OCI-LY3 (cell line): Measurements from ENCODE around the gene COQ7.

Experiments
- H2AFZ ChIP-seq: fragments of 200-600, 300-600 bp; shearing (Covaris generic); 2 replicates; pipeline ENCODE4 v1.6.0; 2014; ENCODE audit warnings: antibody characterized with exemption, low read depth, low read length
- H3K27ac ChIP-seq: fragments of 200-600, 300-600 bp; sonication (generic); 2 replicates; pipeline ENCODE4 v1.5.1; 2014; ENCODE audit warnings: mild to moderate bottlenecking, low read length, moderate library complexity, mixed read lengths
- H3K27me3 ChIP-seq: fragments of 200-600, 300-600 bp; sonication (generic); 2 replicates; pipeline ENCODE4 v1.6.1; 2014; ENCODE audit warnings: low read depth, low read length, mixed read lengths
- H3K36me3 ChIP-seq: fragments of 200-600, 300-600 bp; sonication (generic); replicated peaks from 2 replicates; pipeline ENCODE3; 2014; ENCODE audit warnings: low read depth, low read length, mixed read lengths
- H3K4me1 ChIP-seq: fragments of 300-600, 200-600 bp; sonication (generic); 2 replicates; pipeline ENCODE4 v1.6.1; 2014; ENCODE audit warnings: low read length, mixed read lengths
- H3K4me2 ChIP-seq: fragments of 200-600, 300-600 bp; sonication (generic); 2 replicates; pipeline ENCODE4 v1.6.1; 2014; ENCODE audit warnings: low read length, mixed read lengths
- H3K4me3 ChIP-seq: fragments of 300-600, 200-600 bp; sonication (generic); 2 replicates; pipeline ENCODE4 v1.5.1; 2014; ENCODE audit warnings: antibody characterized with exemption, mild to moderate bottlenecking, low read length, moderate library complexity
- H3K79me2 ChIP-seq: fragments of 300-600, 200-600 bp; shearing (Covaris generic); 2 replicates; pipeline ENCODE4 v1.6.1; 2014; ENCODE audit warnings: mild to moderate bottlenecking, low read length, mixed read lengths
- H3K9ac ChIP-seq: fragments of 300-600, 200-600 bp; shearing (Covaris generic); 2 replicates; pipeline ENCODE4 v1.6.0; 2014; ENCODE audit warnings: mild to moderate bottlenecking, low read length, moderate library complexity
- H3K9me3 ChIP-seq: fragments of 200-600, 300-600 bp; shearing (Covaris generic); 2 replicates; pipeline ENCODE4 v1.6.1; 2014; ENCODE audit warnings: low read length, mixed read lengths; ENCODE audit not compliant: insufficient read depth
- H4K20me1 ChIP-seq: fragments of 200-600, 300-600 bp; sonication (generic); 2 replicates; pipeline ENCODE4 v1.6.1; 2016; ENCODE audit warnings: low read length, mixed read lengths; ENCODE audit not compliant: insufficient read depth
- CTCF ChIP-seq: fragments of 200-600, 300-600 bp; sonication (generic); IDR thresholded peaks from 2 replicates; pipeline ENCODE4 v1.5.1; 2014; ENCODE audit warnings: antibody characterized with exemption, low read length, low read depth
- EZH2phosphoT487 ChIP-seq: fragments of 200-600 bp; shearing (Covaris generic); IDR thresholded peaks from 2 replicates; pipeline ENCODE4 v1.6.1; 2018; ENCODE audit warnings: antibody characterized with exemption, mixed run types, low read depth

COQ7 gene

GRCh38 chr16:19029980-19030379 is 37.4 kb upstream of the COQ7 start:
- no peaks in the 10 kb centered on the region for H3K27me3 ChIP-seq
- H3K4me3 ChIP-seq = no peak overlapping the region
- no peak overlapping the region for H3K9ac ChIP-seq
- no peak overlapping the region for H3K27ac ChIP-seq
- TF ChIP-seq EZH2phosphoT487 (no peak), CTCF (no peak)
- H3K4me1 ChIP-seq = no peaks in the 10 kb centered on the region
- H2AFZ ChIP-seq = no peak overlapping the region
- no peaks in the 10 kb centered on the region for H3K36me3 ChIP-seq
- no peaks in the 10 kb centered on the region for H3K79me2 ChIP-seq
- H3K4me2 ChIP-seq = no peak overlapping the region
- no peaks in the 10 kb centered on the region for H3K9me3 ChIP-seq
- no peaks in the 10 kb centered on the region for H4K20me1 ChIP-seq

GRCh38 chr16:19031738-19032137 is 35.7 kb upstream of the COQ7 start:
- Histone ChIP-seq H3K79me2 (no peaks in the 10 kb centered on the region), H4K20me1 (no peaks in the 10 kb centered on the region), H3K4me3 (no peak overlapping the region), H3K4me1 (no peaks in the 10 kb centered on the region), H3K4me2 (no peak overlapping the region), H3K9ac (no peak overlapping the region), H3K36me3 (no peaks in the 10 kb centered on the region), H3K27ac (no peak overlapping the region), H3K27me3 (peaks cover 7% of the 10 kb centered on the region; the same call in 1 of the 2 replicates), H3K9me3 (no peaks in the 10 kb centered on the region), H2AFZ (no peak overlapping the region)
- TF ChIP-seq CTCF (no peak), EZH2phosphoT487 (no peak)

- Histone ChIP-seq H3K9ac (no peak overlapping the region), H3K27ac (no peak overlapping the region), H3K9me3 (no peaks in the 10 kb centered on the region), H3K4me2 (no peak overlapping the region), H3K27me3 (peaks cover 7% of the 10 kb centered on the region; the same call in 1 of the 2 replicates), H4K20me1 (no peaks in the 10 kb centered on the region), H3K4me3 (no peak overlapping the region), H3K36me3 (no peaks in the 10 kb centered on the region), H3K4me1 (no peaks in the 10 kb centered on the region), H3K79me2 (no peaks in the 10 kb centered on the region), H2AFZ (no peak overlapping the region)
- TF ChIP-seq CTCF (no peak), EZH2phosphoT487 (no peak)
Measured at GRCh38 chr16:19033761-19034160, 33.7 kb upstream of the COQ7 start.

GRCh38 chr16:19040400-19040799 is 27.0 kb upstream of the COQ7 start:
- Histone ChIP-seq H3K9me3 (no peaks in the 10 kb centered on the region), H3K27me3 (peaks cover 9% of the 10 kb centered on the region; the same call in 1 of the 2 replicates), H3K36me3 (no peaks in the 10 kb centered on the region)

More at GRCh38 chr16:19040400-19040799, 27.0 kb upstream of the COQ7 start:
- Histone ChIP-seq H3K79me2 (no peaks in the 10 kb centered on the region), H3K4me3 (no peak overlapping the region), H2AFZ (no peak overlapping the region), H3K4me1 (no peaks in the 10 kb centered on the region), H3K4me2 (no peak overlapping the region), H3K9ac (no peak overlapping the region), H3K27ac (no peak overlapping the region), H4K20me1 (no peaks in the 10 kb centered on the region)
- TF ChIP-seq CTCF = no peak
- TF ChIP-seq EZH2phosphoT487 = no peak
